ENCODE data around the gene VWA8.

DNA sequence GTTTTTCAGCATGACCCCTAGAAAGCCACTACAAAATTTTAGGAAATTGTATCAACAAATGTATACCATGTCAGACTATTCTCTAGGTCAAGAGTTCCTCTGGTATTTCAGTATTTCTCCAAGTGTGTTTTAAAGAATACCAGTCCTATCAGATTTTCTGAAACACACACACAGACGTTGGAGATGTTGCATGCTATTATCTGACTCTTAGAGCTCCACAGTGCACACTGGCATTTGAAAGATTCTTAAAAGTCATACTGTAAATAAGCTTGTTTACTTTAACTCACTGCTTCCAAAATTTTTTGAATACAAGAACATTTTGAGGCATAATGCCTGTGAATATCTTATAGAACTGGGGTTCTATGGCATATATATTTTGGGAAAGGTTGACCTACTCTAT lies 33.8 kb upstream of the VWA8 start:
- TF ChIP-seq POLR2A (IDR thresholded peaks at IDR 0.05): no peak
- TF ChIP-seq, protein P1, sequence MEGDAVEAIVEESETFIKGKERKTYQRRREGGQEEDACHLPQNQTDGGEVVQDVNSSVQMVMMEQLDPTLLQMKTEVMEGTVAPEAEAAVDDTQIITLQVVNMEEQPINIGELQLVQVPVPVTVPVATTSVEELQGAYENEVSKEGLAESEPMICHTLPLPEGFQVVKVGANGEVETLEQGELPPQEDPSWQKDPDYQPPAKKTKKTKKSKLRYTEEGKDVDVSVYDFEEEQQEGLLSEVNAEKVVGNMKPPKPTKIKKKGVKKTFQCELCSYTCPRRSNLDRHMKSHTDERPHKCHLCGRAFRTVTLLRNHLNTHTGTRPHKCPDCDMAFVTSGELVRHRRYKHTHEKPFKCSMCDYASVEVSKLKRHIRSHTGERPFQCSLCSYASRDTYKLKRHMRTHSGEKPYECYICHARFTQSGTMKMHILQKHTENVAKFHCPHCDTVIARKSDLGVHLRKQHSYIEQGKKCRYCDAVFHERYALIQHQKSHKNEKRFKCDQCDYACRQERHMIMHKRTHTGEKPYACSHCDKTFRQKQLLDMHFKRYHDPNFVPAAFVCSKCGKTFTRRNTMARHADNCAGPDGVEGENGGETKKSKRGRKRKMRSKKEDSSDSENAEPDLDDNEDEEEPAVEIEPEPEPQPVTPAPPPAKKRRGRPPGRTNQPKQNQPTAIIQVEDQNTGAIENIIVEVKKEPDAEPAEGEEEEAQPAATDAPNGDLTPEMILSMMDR (IDR thresholded peaks at IDR 0.05): no peak
